Nephron (organoid): Measurements from ENCODE around the gene ILK.
A peak's percentile ranks its signal among the peaks of the same experiment; 100 is the strongest.

Experiments
- H3K27ac Mint-ChIP-seq, 3 experiments: 2 replicates each; pipeline ENCODE4 v1.8.0; 2020; ENCODE audit warnings: mixed read lengths in 3 of 3, mild to moderate bottlenecking in 2 of 3, moderate library complexity in 1 of 3
- H3K27me3 Mint-ChIP-seq: 2 replicates; pipeline ENCODE4 v1.8.0; 2021; ENCODE audit warnings: low read depth, mild to moderate bottlenecking, moderate library complexity, mixed read lengths
- H3K36me3 Mint-ChIP-seq: 2 replicates; pipeline ENCODE4 v1.8.0; 2020; ENCODE audit warnings: low read depth, mixed read lengths
- H3K4me1 Mint-ChIP-seq: 2 replicates; pipeline ENCODE4 v1.8.0; 2020; ENCODE audit warnings: mixed read lengths
- H3K4me3 Mint-ChIP-seq, 3 experiments: 2 replicates each; pipeline ENCODE4 v1.8.0; 2020; ENCODE audit warnings: mild to moderate bottlenecking in 3 of 3, mixed read lengths in 3 of 3, moderate library complexity in 2 of 3
- H3K9me3 Mint-ChIP-seq: 2 replicates; pipeline ENCODE4 v1.8.0; 2020; ENCODE audit warnings: mixed read lengths
- CTCF ChIP-seq, 3 experiments: fragments of 200-600 bp; sonication (generic); IDR thresholded peaks; one replicate each; pipeline ENCODE4 v1.5.0; 2021; ENCODE audit warnings: antibody characterized with exemption in 3 of 3; ENCODE audit not compliant: unreplicated experiment in 3 of 3

The ILK gene

GRCh38 chr11:6571434-6572008 is 32.1 kb upstream of the ILK start:
- no peaks in the 10 kb centered on the region for H3K9me3 Mint-ChIP-seq
- H3K27me3 Mint-ChIP-seq = no peaks in the 10 kb centered on the region
- peaks cover 24% of the 10 kb centered on the region for H3K36me3 Mint-ChIP-seq
- TF ChIP-seq CTCF (IDR thresholded peaks at IDR 0.05; ENCODE audit: unreplicated experiment in 3 of 3) = no peak
- peak overlapping the region in 2 of 3 experiments; percentile 37 to 62 for H3K27ac Mint-ChIP-seq
- H3K4me1 Mint-ChIP-seq = peaks cover 29% of the 10 kb centered on the region
- no peak overlapping the region for H3K4me3 Mint-ChIP-seq

- Mint-ChIP-seq H3K4me1 (peaks cover 36% of the 10 kb centered on the region), H3K9me3 (no peaks in the 10 kb centered on the region), H3K27me3 (no peaks in the 10 kb centered on the region), H3K4me3 (no peak overlapping the region), H3K36me3 (peaks cover 24% of the 10 kb centered on the region), H3K27ac (peak overlapping the region in 1 of 3 experiments; percentile 62)
- TF ChIP-seq CTCF (IDR thresholded peaks at IDR 0.05; ENCODE audit: unreplicated experiment in 3 of 3) = no peak
Observed at GRCh38 chr11:6572215-6572614, 31.4 kb upstream of the ILK start.

GRCh38 chr11:6574816-6575715 is 28.5 kb upstream of the ILK start:
- peaks cover 31% of the 10 kb centered on the region for H3K4me1 Mint-ChIP-seq
- no peak overlapping the region for H3K4me3 Mint-ChIP-seq
- no peak for TF ChIP-seq CTCF (IDR thresholded peaks at IDR 0.05; ENCODE audit: unreplicated experiment in 3 of 3)
- peaks cover 25% of the 10 kb centered on the region for H3K36me3 Mint-ChIP-seq
- H3K9me3 Mint-ChIP-seq = no peaks in the 10 kb centered on the region
- peak overlapping the region; percentile 29 to 88 (median 87) for H3K27ac Mint-ChIP-seq
- H3K27me3 Mint-ChIP-seq = no peaks in the 10 kb centered on the region

GRCh38 chr11:6576471-6577373 is 26.9 kb upstream of the ILK start:
- Mint-ChIP-seq H3K27me3 (no peaks in the 10 kb centered on the region), H3K4me1 (peaks cover 31% of the 10 kb centered on the region), H3K9me3 (no peaks in the 10 kb centered on the region), H3K27ac (peak overlapping the region; percentile 68 to 88 (median 87)), H3K4me3 (no peak overlapping the region), H3K36me3 (peaks cover 28% of the 10 kb centered on the region)
- no peak for TF ChIP-seq CTCF (IDR thresholded peaks at IDR 0.05; ENCODE audit: unreplicated experiment in 3 of 3)

- H3K4me1 Mint-ChIP-seq = peaks cover 22% of the 10 kb centered on the region
- no peak for TF ChIP-seq CTCF (IDR thresholded peaks at IDR 0.05; ENCODE audit: unreplicated experiment in 3 of 3)
- no peaks in the 10 kb centered on the region for H3K27me3 Mint-ChIP-seq
- H3K9me3 Mint-ChIP-seq = peaks cover 12% of the 10 kb centered on the region
- peaks cover 28% of the 10 kb centered on the region for H3K36me3 Mint-ChIP-seq
- no peak overlapping the region for H3K4me3 Mint-ChIP-seq
- peak overlapping the region in 1 of 3 experiments; percentile 88 for H3K27ac Mint-ChIP-seq
Observed at GRCh38 chr11:6578134-6578533, 25.4 kb upstream of the ILK start.
